UCSD-AML1 (cell line): ENCODE results near the gene RAPSN.
A peak's percentile ranks its signal among the peaks of the same experiment; 100 is the strongest.

Experiments
- DNase-seq: peaks from one replicate; lab custom pipeline; 2025; ENCODE audit not compliant: unreplicated experiment; lab: John Stamatoyannopoulos, UW

The RAPSN gene

GRCh38 chr11:47391077-47391583, 57.8 kb downstream of the RAPSN start:
- peak; percentile 56 for DNase-seq

- no peak for DNase-seq
These were observed 58.5 kb downstream of the RAPSN start for GRCh38 chr11:47390422-47390760.

- DNase-seq, result no peak
These were observed 59.1 kb downstream of the RAPSN start for GRCh38 chr11:47389577-47390421.

GRCh38 chr11:47388697-47389576, 60.0 kb downstream of the RAPSN start:
- DNase-seq, result no peak

GRCh38 chr11:47387944-47388696, 60.8 kb downstream of the RAPSN start:
- no peak for DNase-seq
